Endodermal cell (in vitro differentiated cells): ENCODE data around the gene RCAN2. TPM values are rescaled to one million over a fixed set of nuclear protein-coding genes. Genes with fewer than 3 reads are reported as not detected.

ENCODE experiments used
- DNase-seq: peaks from one replicate; pipeline ENCODE4 v3.0.0-alpha.2; 2017
- H3K27ac ChIP-seq: 2 replicates; pipeline ENCODE4 v1.5.1; 2013; ENCODE audit warnings: mild to moderate bottlenecking, low read depth, low read length, moderate library complexity
- H3K27me3 ChIP-seq: 2 replicates; pipeline ENCODE4 v1.6.1; 2013; ENCODE audit warnings: mild to moderate bottlenecking, low read length, moderate library complexity; ENCODE audit not compliant: insufficient read depth, control insufficient read depth, poor library complexity, severe bottlenecking
- H3K36me3 ChIP-seq: 2 replicates; pipeline ENCODE4 v1.7.0; 2013; ENCODE audit warnings: mild to moderate bottlenecking, low read length, moderate library complexity; ENCODE audit not compliant: control insufficient read depth, insufficient read depth
- H3K4me1 ChIP-seq: one replicate; pipeline ENCODE4 v1.7.0; 2013; ENCODE audit warnings: low read length; ENCODE audit not compliant: control insufficient read depth, insufficient read depth
- H3K4me3 ChIP-seq: 2 replicates; pipeline ENCODE4 v1.5.1; 2013; ENCODE audit warnings: mild to moderate bottlenecking, low read length, moderate library complexity
- H3K9ac ChIP-seq: 2 replicates; pipeline ENCODE4 v1.6.1; 2013; ENCODE audit warnings: mild to moderate bottlenecking, low read length, moderate library complexity; ENCODE audit not compliant: poor library complexity, severe bottlenecking; ENCODE audit errors: extremely low read depth
- H3K9me3 ChIP-seq: 2 replicates; pipeline ENCODE4 v1.6.1; 2013; ENCODE audit warnings: mild to moderate bottlenecking, low read length, moderate library complexity; ENCODE audit not compliant: control insufficient read depth
- H3K27ac Mint-ChIP-seq: 2 replicates; pipeline ENCODE4 v1.8.0; 2020; ENCODE audit warnings: mixed read lengths
- H3K27me3 Mint-ChIP-seq: 2 replicates; pipeline ENCODE4 v1.8.0; 2021; ENCODE audit warnings: mild to moderate bottlenecking, mixed read lengths; ENCODE audit not compliant: insufficient read depth
- H3K36me3 Mint-ChIP-seq: 2 replicates; pipeline ENCODE4 v1.8.0; 2020; ENCODE audit warnings: low read depth, mixed read lengths
- H3K4me1 Mint-ChIP-seq: 2 replicates; pipeline ENCODE4 v1.8.0; 2020; ENCODE audit warnings: mixed read lengths
- H3K4me3 Mint-ChIP-seq: 2 replicates; pipeline ENCODE4 v1.8.0; 2020; ENCODE audit warnings: mild to moderate bottlenecking, moderate library complexity, mixed read lengths
- H3K9me3 Mint-ChIP-seq: 2 replicates; pipeline ENCODE4 v1.8.0; 2020; ENCODE audit warnings: mild to moderate bottlenecking, mixed read lengths
- CTCF ChIP-seq: fragments of 200-600 bp; sonication (generic); conservative IDR thresholded peaks from 2 replicates; pipeline ENCODE4 v1.5.0; 2021; ENCODE audit warnings: antibody characterized with exemption, mild to moderate bottlenecking
- WGBS, 2 experiments: methylation state at CpG; one replicate each; pipeline versions ENCODE4 v1.1.5 to v1.1.7; 2013; ENCODE audit warnings: missing lambda C conversion rate in 2 of 2, mixed read lengths in 1 of 2; ENCODE audit not compliant: insufficient coverage in 1 of 2, insufficient read length in 1 of 2; 5-methylcytosine and 5-hydroxymethylcytosine counted together
- total RNA-seq, 2 donors: library from RNA; stranded (reverse); fragmentation: NEBNext Ultra II Directional in 1 of 2; extraction: Animal tissue kit (Norgen Biotek cat#: 25700) in 1 of 2; gene quantifications; 2 replicates in 1 of 2; 3 replicates in 1 of 2; pipeline ENCODE4 v1.2.1, GENCODE V29; 2021

RCAN2 gene
- total RNA-seq, 2 donors from 2014 or later = 15.7 to 16.7 TPM

DNA sequence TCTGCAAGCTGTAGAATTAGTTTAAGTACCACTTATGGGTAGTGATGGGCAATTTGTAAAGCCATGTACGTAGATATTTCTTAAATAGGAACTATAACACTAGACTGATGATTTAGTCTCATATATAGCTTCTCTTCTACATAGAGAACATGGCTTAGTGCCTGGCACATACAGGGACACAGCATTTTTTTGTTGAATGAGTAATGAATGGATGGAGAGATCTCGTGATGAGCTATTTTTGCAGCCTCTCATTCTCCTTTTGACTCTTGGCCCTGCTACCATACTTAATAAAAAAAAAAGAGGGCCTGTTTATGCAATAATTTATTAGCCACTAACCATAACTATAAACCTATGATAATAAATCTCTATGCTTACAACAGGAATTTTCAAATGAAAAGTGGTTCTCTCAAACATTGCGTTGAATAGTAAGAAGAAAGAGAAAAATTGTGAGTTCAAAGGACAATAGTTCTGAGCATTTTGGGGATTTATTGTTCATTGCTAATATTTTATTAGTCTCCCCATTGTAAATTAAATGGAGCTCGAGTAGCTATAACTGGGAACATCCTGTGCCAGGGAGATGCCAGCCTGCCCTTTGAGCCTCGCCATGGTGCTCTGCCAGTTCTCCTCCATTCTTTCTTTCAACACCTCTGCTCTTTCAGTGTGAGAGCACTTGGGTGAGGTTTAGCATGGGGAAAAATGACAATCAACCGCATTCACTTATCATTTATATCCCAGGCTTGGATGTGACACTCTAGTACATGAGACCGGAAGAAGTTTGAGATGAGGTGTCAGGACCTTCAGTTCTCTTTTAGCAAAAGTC, 14.7 kb upstream of the RCAN2 start:
- 91 to 100% methylated on average over 2 to 6 of the region's 7 CpGs for WGBS, 2 experiments
- no peak overlapping the region for H3K27ac ChIP-seq
- H3K4me1 ChIP-seq = no peaks in the 10 kb centered on the region
- no peak overlapping the region for H3K4me3 Mint-ChIP-seq
- H3K27ac Mint-ChIP-seq = no peak overlapping the region
- no peaks in the 10 kb centered on the region for H3K36me3 Mint-ChIP-seq
- DNase-seq = no peak
- H3K9ac ChIP-seq = no peak overlapping the region
- H3K4me1 Mint-ChIP-seq = no peaks in the 10 kb centered on the region
- TF ChIP-seq CTCF = no peak
- H3K9me3 ChIP-seq = no peaks in the 10 kb centered on the region
- no peaks in the 10 kb centered on the region for H3K27me3 ChIP-seq
- no peaks in the 10 kb centered on the region for H3K27me3 Mint-ChIP-seq
- no peak overlapping the region for H3K4me3 ChIP-seq
- H3K36me3 ChIP-seq = no peaks in the 10 kb centered on the region
- H3K9me3 Mint-ChIP-seq = no peaks in the 10 kb centered on the region

DNA sequence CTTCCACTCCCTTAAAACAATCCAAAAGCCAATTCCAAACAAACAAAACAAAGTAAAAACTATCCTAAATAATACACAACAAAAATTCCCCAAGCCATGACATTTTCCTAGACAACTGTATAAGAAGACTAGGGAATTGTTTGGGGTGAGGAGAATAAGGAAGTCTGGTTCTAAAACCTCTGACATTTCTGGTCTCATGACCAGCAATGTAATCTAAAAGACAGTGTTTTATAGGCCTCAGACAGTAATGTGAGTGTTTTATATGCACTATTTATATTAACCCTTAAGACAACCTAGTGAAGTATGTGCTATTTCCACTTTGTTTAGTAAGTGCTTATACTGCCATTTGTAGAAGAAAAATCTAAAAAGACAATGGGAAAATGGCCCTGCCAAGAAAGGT, 13.0 kb upstream of the RCAN2 start:
- H3K4me3 ChIP-seq = no peak overlapping the region
- H3K27me3 ChIP-seq = no peaks in the 10 kb centered on the region
- no peaks in the 10 kb centered on the region for H3K4me1 ChIP-seq
- TF ChIP-seq CTCF = no peak
- no peaks in the 10 kb centered on the region for H3K36me3 ChIP-seq
- H3K9me3 Mint-ChIP-seq = no peaks in the 10 kb centered on the region
- peaks cover 4% of the 10 kb centered on the region for H3K4me1 Mint-ChIP-seq
- no peak overlapping the region for H3K4me3 Mint-ChIP-seq
- no peaks in the 10 kb centered on the region for H3K9me3 ChIP-seq
- H3K27me3 Mint-ChIP-seq = no peaks in the 10 kb centered on the region
- H3K27ac Mint-ChIP-seq = no peak overlapping the region
- DNase-seq = no peak
- H3K27ac ChIP-seq = no peak overlapping the region
- no peak overlapping the region for H3K9ac ChIP-seq
- H3K36me3 Mint-ChIP-seq = no peaks in the 10 kb centered on the region

GRCh38 chr6:46502486-46503119, 11.4 kb upstream of the RCAN2 start:
- H3K27me3 Mint-ChIP-seq = no peaks in the 10 kb centered on the region
- no peaks in the 10 kb centered on the region for H3K27me3 ChIP-seq
- 80 to 90% methylated on average over 1 to 2 of the region's 2 CpGs for WGBS, 2 experiments

More at GRCh38 chr6:46502486-46503119, 11.4 kb upstream of the RCAN2 start:
- H3K9me3 Mint-ChIP-seq = no peaks in the 10 kb centered on the region
- no peaks in the 10 kb centered on the region for H3K36me3 ChIP-seq
- no peak overlapping the region for H3K9ac ChIP-seq
- H3K4me1 ChIP-seq = no peaks in the 10 kb centered on the region
- no peak for TF ChIP-seq CTCF
- H3K9me3 ChIP-seq = no peaks in the 10 kb centered on the region
- no peak overlapping the region for H3K27ac Mint-ChIP-seq
- no peaks in the 10 kb centered on the region for H3K36me3 Mint-ChIP-seq
- H3K27ac ChIP-seq = no peak overlapping the region
- no peak overlapping the region for H3K4me3 ChIP-seq
- peaks cover 4% of the 10 kb centered on the region for H3K4me1 Mint-ChIP-seq
- no peak overlapping the region for H3K4me3 Mint-ChIP-seq
- no peak for DNase-seq
